ENCODE measurements around the gene CCHCR1. TPM values are rescaled to one million over a fixed set of nuclear protein-coding genes. Genes with fewer than 3 reads are reported as not detected.
"Not testable (repeated sequence)": the region's sequence is repeated elsewhere in the genome, so short reads cannot be mapped to it uniquely, and the experiment has no call there.

Gene CCHCR1
- total RNA-seq, 3 donors from 2014 or later, result 25.7 to 53.3 (median 43.4) TPM

- intact Hi-C loops (cut with DNase I, micrococcal nuclease), result no loop called here
- Histone ChIP-seq H3K4me3 (no peak overlapping the region), H3K4me1 (ENCODE audit: low read depth) (peaks cover 36% of the 10 kb centered on the region), H3K36me3 (ENCODE audit: low read depth) (no peaks in the 10 kb centered on the region), H3K9me3 (no peaks in the 10 kb centered on the region)
- DNase-seq (peak in 2 of 3 donors; percentile 47 to 54), ATAC-seq (peak; percentile 2)
- no peak for TF ChIP-seq CTCF (IDR thresholded peaks at IDR 0.05)
Measured at GRCh38 chr6:31202259-31203166, 44.9 kb upstream of the CCHCR1 start.

GRCh38 chr6:31199105-31199452 is 41.5 kb upstream of the CCHCR1 start:
- intact Hi-C loops (cut with DNase I, micrococcal nuclease), result loop anchor here (5.0 to 10.0 kb wide), 2 partner anchors 166 to 168 kb away; no protein-coding TSS in a partner anchor
- H3K9me3 ChIP-seq; H3K36me3 ChIP-seq (ENCODE audit: low read depth); H3K4me3 ChIP-seq; ATAC-seq; DNase-seq: not testable (repeated sequence)
- H3K4me1 ChIP-seq (ENCODE audit: low read depth), result peaks cover 34% of the 10 kb centered on the region

- intact Hi-C loops (cut with DNase I, micrococcal nuclease), result loop anchor here (5.0 to 10.0 kb wide), 2 partner anchors 167 to 170 kb away; no protein-coding TSS in a partner anchor
- DNase-seq (peak; percentile 92 to 97 (median 97)), ATAC-seq (peak; percentile 85)
- no peak for TF ChIP-seq CTCF (IDR thresholded peaks at IDR 0.05)
- Histone ChIP-seq H3K4me1 (ENCODE audit: low read depth) (peaks cover 23% of the 10 kb centered on the region), H3K9me3 (no peaks in the 10 kb centered on the region), H3K36me3 (ENCODE audit: low read depth) (no peaks in the 10 kb centered on the region), H3K4me3 (peak overlapping the region; percentile 40)
Measured at GRCh38 chr6:31197559-31198305, 40.1 kb upstream of the CCHCR1 start.

- Histone ChIP-seq H3K4me3 (peak overlapping the region; percentile 40), H3K4me1 (ENCODE audit: low read depth) (peaks cover 13% of the 10 kb centered on the region)
- not testable (repeated sequence) for ATAC-seq; H3K9me3 ChIP-seq; H3K36me3 ChIP-seq (ENCODE audit: low read depth); DNase-seq
- intact Hi-C loops (cut with DNase I, micrococcal nuclease), result loop anchor here (5.0 to 10.0 kb wide), 2 partner anchors 168 to 171 kb away; no protein-coding TSS in a partner anchor
Measured at GRCh38 chr6:31196251-31197022, 38.8 kb upstream of the CCHCR1 start.

- not testable (repeated sequence) for H3K4me3 ChIP-seq; H3K9me3 ChIP-seq; ATAC-seq; H3K36me3 ChIP-seq (ENCODE audit: low read depth); DNase-seq
- intact Hi-C loops (cut with DNase I, micrococcal nuclease), result loop anchor here (5.0 to 10.0 kb wide), 2 partner anchors 169 to 172 kb away; no protein-coding TSS in a partner anchor
- H3K4me1 ChIP-seq (ENCODE audit: low read depth), result peaks cover 13% of the 10 kb centered on the region
Measured at GRCh38 chr6:31195308-31195979, 37.8 kb upstream of the CCHCR1 start.

GRCh38 chr6:31194061-31194834 is 36.6 kb upstream of the CCHCR1 start:
- H3K9me3 ChIP-seq, result no peaks in the 10 kb centered on the region
- H3K4me1 ChIP-seq (ENCODE audit: low read depth), result peaks cover 13% of the 10 kb centered on the region
- intact Hi-C loops (cut with DNase I, micrococcal nuclease), result loop anchor here (5.0 to 10.0 kb wide), 2 partner anchors 57 to 171 kb away; partner anchors contain the start of gene PSORS1C2 (in 2 of the 2)
- DNase-seq (no peak), ATAC-seq (no peak)
- no peaks in the 10 kb centered on the region for H3K36me3 ChIP-seq (ENCODE audit: low read depth)
- TF ChIP-seq CTCF (IDR thresholded peaks at IDR 0.05), result no peak
- no peak overlapping the region for H3K4me3 ChIP-seq

All from mucosa of descending colon (tissue), 3 donors.